Cardiac muscle cell (in vitro differentiated cells and primary cell): ENCODE measurements around the gene METAP2. TPM values are rescaled to one million over a fixed set of nuclear protein-coding genes. Genes with fewer than 3 reads are reported as not detected.
A peak's percentile ranks its signal among the peaks of the same experiment; 100 is the strongest.

Source experiments
- DNase-seq, 2 donors: peaks; one replicate each; pipeline versions ENCODE4 v3.0.0 to v3.0.0-alpha.2; 2010 to 2017; ENCODE audit warnings: low read depth in 1 of 2, low spot score in 1 of 2
- H3K27ac ChIP-seq: fragments of 200-600 bp; sonication (generic); 2 replicates; pipeline ENCODE4 v1.5.1; 2016
- H3K27me3 ChIP-seq: fragments of 200-600 bp; sonication (generic); 2 replicates; pipeline ENCODE4 v1.6.0; 2016; ENCODE audit warnings: control low read depth
- H3K36me3 ChIP-seq: fragments of 200-600 bp; sonication (generic); 2 replicates; pipeline ENCODE4 v1.5.1; 2016; ENCODE audit warnings: control low read depth
- H3K4me1 ChIP-seq: fragments of 200-600 bp; sonication (generic); 2 replicates; pipeline ENCODE4 v1.8.1; 2017; ENCODE audit warnings: low read depth, mild to moderate bottlenecking, mixed run types
- H3K4me3 ChIP-seq: fragments of 200-600 bp; sonication (generic); 2 replicates; pipeline ENCODE4 v1.5.1; 2016; ENCODE audit warnings: mild to moderate bottlenecking
- H3K9me3 ChIP-seq: fragments of 200-600 bp; sonication (generic); 2 replicates; pipeline ENCODE4 v1.5.1; 2017; ENCODE audit warnings: low read depth, mild to moderate bottlenecking, control low read depth
- polyA plus RNA-seq: library from polyadenylated mRNA; unstranded; fragments of >200 nt; fragmentation: Nextera tagmentation; extraction: Ambion mirVana; gene quantifications from 2 replicates; pipeline ENCODE4 v1.2.1, GENCODE V29; 2016
- total RNA-seq: library from RNA; depleted of rRNA; stranded (reverse); fragments of >200 nt; gene quantifications from 2 replicates; pipeline ENCODE4 v1.2.3, GENCODE V29; 2016
- TF ChIP-seq, protein P1 (sequence below): IDR thresholded peaks from 2 replicates; pipeline ENCODE4 v1.5.1; 2012; ENCODE audit warnings: low read depth, mild to moderate bottlenecking, low read length

METAP2 gene
- 59.1 and 98.8 TPM in 2 replicates for total RNA-seq
- 41.1 and 67.8 TPM in 2 replicates for polyA plus RNA-seq

DNA sequence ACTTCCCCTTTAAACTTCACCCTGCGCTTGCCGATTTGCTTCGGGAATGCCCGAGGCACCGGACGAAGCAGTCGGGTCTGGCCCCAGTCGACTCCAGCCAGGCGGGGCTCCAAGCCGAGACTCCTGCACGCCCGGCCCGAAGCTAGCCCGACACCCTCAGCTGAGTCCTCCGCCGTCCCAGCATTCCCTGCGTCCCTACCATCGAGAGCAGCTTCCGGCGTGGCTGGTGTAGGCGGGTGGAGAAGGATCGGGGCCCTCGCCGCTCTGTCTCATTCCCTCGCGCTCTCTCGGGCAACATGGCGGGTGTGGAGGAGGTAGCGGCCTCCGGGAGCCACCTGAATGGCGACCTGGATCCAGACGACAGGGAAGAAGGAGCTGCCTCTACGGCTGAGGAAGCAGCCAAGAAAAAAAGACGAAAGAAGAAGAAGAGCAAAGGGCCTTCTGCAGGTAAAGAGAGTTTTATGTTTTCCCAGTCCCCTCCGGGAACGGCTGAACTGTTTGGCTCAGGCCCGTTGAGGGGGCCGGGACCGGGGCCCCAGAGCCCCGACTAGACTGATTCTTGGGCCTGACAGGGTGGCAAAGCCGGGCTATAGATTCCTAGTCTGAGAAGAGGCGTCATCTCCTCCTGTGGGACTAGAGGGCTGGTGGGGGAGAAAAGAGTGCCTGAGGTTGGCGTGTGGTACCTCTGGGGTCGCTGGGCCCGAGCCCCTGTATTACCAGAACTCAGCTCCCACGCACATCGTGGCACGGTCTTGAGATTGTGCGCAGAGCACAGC lies at the start of gene METAP2:
METAP2 (plus strand) TSS at position 269 of the 776 bp plus-strand sequence; CDS start at position 297, 28 bp downstream.
- H3K4me3 ChIP-seq, result peak within 1 kb of the TSS; percentile 80
- no peaks in the 10 kb centered on the region for H3K27me3 ChIP-seq
- H3K9me3 ChIP-seq, result no peaks in the 10 kb centered on the region
- H3K36me3 ChIP-seq, result peaks cover 25% of the 10 kb centered on the region
- DNase-seq, result peak; percentile 97 to 98
- H3K27ac ChIP-seq, result peak within 1 kb of the TSS; percentile 94
- TF ChIP-seq, protein P1, sequence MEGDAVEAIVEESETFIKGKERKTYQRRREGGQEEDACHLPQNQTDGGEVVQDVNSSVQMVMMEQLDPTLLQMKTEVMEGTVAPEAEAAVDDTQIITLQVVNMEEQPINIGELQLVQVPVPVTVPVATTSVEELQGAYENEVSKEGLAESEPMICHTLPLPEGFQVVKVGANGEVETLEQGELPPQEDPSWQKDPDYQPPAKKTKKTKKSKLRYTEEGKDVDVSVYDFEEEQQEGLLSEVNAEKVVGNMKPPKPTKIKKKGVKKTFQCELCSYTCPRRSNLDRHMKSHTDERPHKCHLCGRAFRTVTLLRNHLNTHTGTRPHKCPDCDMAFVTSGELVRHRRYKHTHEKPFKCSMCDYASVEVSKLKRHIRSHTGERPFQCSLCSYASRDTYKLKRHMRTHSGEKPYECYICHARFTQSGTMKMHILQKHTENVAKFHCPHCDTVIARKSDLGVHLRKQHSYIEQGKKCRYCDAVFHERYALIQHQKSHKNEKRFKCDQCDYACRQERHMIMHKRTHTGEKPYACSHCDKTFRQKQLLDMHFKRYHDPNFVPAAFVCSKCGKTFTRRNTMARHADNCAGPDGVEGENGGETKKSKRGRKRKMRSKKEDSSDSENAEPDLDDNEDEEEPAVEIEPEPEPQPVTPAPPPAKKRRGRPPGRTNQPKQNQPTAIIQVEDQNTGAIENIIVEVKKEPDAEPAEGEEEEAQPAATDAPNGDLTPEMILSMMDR, result no peak
- H3K4me1 ChIP-seq, result peaks cover 10% of the 10 kb centered on the region

DNA sequence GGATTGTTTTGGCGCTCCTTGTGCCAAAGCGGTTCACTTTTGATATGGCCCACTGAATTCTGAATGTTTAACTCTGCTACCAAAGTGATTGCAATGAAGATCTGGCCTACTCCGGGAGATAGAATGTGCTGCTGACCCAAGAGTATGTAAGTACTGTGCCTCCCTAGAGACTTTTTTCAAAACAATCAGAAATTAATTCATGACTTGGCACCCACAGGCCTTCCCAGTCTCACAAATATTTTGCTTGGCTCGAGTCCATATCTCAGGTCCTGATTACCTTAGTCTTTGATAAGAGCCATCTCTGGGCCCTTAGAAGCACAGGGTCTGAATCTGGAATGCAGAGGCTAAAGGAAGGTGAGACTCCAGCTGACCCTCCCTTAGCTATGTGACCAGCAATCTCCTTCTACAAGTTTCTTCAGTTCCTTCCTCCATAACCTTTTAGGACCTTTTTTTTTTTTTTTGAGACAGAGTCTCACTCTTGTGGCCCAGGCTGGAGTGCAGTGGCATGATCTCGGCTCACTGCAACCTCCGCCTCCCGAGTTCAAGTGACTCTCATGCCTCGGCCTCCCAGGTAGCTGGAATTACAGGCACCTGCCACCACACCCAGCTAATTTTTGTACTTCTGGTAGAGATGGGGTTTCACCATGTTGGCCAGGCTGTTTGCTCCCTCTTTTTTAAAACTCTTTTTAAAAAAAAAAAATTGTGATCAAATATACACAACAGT lies 49.5 kb upstream of the METAP2 start:
- H3K4me1 ChIP-seq, result no peaks in the 10 kb centered on the region

DNA sequence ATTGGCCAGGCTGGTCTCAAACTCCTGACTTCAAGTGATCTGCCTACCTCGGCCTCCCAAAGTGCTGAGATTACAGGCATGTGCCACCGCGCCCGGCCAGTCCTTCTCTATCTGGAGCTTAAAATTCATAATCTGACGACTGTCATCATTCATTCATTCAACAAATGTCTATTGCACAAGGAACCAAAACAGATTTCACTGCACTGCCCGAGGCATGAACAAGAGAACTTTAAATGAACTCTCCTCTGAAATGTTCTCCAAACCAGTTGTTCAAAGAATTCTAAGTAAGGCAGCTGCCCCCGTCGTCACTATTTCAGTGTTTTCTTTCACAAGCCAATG lies 44.8 kb upstream of the METAP2 start:
- Histone ChIP-seq H3K36me3 (no peaks in the 10 kb centered on the region), H3K27ac (no peak overlapping the region), H3K27me3 (no peaks in the 10 kb centered on the region), H3K4me1 (no peaks in the 10 kb centered on the region), H3K9me3 (no peaks in the 10 kb centered on the region), H3K4me3 (no peak overlapping the region)
- no peak for DNase-seq
- TF ChIP-seq, protein P1, result no peak

More for the DNA sequence above, 49.5 kb upstream of the METAP2 start:
- TF ChIP-seq, protein P1, result no peak
- H3K36me3 ChIP-seq, result no peaks in the 10 kb centered on the region
- peak overlapping the region; percentile 41 for H3K27ac ChIP-seq
- H3K4me3 ChIP-seq, result no peak overlapping the region
- no peaks in the 10 kb centered on the region for H3K27me3 ChIP-seq
- DNase-seq, result peak in 1 of 2 donors; percentile 31
- no peaks in the 10 kb centered on the region for H3K9me3 ChIP-seq

DNA sequence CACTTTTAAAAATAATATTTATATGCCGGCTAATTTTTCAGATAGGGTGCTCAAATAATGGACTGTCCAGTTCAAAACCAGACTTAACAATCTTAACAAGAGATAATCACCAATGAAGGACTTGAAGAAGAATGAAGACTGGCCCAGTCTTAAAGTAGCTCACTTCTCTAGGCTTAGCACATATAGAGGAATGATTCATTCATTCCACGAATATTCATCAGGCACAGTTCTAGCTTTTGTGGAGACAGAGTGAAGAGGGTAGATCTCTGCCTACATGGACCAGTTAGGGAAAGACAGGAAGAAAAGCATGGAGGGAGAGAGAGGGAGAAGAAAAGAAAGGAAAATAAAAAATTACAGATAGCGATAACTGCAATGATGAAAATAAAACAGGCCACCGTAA lies 42.8 kb upstream of the METAP2 start:
- Histone ChIP-seq H3K27ac (no peak overlapping the region), H3K9me3 (no peaks in the 10 kb centered on the region), H3K4me3 (no peak overlapping the region), H3K36me3 (no peaks in the 10 kb centered on the region), H3K4me1 (no peaks in the 10 kb centered on the region), H3K27me3 (no peaks in the 10 kb centered on the region)
- DNase-seq, result no peak
- TF ChIP-seq, protein P1, result no peak

DNA sequence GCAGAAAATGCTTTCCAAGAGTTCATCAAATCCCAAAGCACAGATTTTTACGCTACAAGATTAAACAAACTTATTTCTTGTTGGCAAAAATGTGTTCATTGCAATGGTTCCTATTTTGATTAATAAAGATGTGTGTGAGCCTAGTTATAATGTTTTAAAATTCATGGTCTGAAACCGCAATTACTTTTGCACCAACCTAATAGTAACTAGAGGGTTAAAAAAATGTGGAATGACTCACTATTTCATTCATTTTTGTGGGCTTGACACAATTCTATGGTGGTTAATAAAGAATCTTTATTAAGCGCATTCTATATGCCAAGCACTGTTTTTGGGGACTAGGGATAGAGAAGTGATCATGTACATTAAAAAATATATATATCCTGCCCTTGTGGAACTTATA lies 38.6 kb upstream of the METAP2 start:
- TF ChIP-seq, protein P1, result no peak
- Histone ChIP-seq H3K9me3 (no peaks in the 10 kb centered on the region), H3K4me3 (no peak overlapping the region), H3K27me3 (no peaks in the 10 kb centered on the region), H3K4me1 (no peaks in the 10 kb centered on the region), H3K36me3 (no peaks in the 10 kb centered on the region), H3K27ac (no peak overlapping the region)
- no peak for DNase-seq
